Measurements from ENCODE around the gene NSMCE1.
"Not testable (repeated sequence)": the region's sequence is repeated elsewhere in the genome, so short reads cannot be mapped to it uniquely, and the experiment has no call there.

Gene NSMCE1

DNA sequence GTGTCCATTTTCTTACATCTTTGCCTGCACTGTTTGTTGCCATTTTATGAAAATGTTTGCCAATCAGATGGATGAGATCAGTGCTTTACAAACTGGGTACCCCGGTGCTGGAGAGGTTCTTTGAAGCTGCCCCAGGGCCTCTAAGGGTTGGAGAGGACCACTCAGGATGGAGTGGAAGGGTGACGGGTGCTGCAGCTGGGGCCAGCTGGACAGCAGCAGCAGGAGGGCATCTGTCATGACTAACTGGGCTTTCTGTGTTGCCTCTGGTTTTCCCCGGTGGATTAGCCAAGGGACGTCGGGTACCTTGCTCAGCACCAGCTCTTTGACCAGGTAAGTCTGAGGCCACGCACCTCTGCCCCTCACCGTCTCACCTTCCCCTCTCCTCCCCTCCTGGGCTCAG is 52.9 kb downstream of the NSMCE1 start:
- no peak for DNase-seq (ENCODE audit: low read depth)

DNA sequence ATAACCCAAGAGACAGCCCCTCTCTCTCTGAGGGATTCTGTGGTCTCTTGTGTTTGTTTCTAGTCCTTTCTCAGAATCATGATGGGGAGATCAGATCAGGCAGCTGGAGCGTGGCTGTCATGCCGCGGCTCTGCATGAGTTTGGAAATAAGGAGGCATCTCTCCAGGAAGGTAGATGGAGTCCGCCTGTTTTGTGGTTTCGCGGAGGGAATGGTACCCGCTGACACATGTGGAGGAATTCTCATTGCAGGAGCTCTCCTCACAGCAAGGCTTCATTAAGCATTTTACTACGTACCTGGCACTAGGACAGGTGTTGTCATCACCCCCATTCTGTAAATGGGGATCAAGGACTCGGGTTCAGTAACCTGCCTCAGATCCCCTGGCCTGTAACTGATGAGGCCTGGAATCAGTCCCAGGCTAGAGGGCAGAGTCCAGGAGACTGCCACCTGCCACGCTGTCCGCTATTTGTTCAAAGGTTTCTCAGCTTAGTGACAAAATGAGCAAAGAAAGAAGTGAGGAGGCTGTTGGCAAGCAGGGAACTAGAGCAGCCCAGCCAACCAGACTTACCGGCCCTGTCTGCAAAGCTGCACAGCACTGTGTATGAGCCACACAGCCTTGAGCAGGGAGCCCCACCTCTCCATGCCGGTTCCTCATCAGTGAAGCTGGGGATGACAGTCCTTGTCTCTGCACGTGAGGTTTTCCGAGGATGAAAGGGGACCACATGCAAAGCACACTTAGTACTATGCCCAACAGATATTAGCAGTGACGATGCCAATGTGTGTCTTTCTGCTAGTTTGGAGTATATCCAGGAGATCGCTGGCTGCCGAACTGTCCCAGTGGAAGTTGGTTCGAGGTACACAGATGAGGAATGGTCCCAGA is 54.2 kb downstream of the NSMCE1 start:
- DNase-seq (ENCODE audit: low read depth): no peak

DNA sequence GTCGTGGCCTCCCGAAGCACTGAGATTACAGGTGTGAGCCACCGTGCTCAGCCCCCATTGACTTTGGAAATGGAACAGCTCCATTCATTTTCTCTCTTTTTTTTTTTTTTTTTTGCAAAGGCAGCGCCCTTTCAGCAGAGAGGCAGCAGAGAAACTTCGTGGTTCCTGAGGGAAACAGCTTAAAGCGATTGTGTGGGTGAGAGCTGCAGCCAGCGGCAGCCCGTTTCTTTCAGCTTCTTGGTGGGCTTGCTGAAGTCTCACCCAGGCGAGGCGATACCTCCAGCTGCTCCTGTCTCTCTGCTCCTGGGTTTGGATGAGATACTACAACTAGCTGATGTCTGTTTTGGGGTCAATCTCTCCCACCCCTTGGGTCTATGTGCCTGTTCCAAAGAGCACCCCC is 57.5 kb downstream of the NSMCE1 start:
- DNase-seq (ENCODE audit: low read depth): no peak

DNA sequence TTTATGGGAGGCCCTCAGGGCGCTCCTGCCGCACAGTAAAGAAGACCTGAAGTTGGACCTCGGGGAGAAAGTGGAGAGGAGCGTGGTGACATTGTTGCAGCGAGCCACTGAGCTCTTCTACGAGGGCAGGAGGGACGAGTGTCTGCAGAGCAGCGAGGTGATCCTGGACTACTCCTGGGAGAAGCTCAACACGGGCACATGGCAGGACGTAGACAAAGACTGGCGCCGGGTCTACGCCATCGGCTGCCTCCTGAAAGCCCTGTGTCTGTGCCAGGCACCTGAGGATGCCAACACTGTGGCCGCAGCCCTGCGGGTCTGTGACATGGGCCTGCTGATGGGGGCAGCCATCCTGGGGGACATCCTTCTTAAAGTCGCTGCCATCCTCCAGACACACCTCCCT is 58.4 kb downstream of the NSMCE1 start:
- DNase-seq (ENCODE audit: low read depth): no peak

DNA sequence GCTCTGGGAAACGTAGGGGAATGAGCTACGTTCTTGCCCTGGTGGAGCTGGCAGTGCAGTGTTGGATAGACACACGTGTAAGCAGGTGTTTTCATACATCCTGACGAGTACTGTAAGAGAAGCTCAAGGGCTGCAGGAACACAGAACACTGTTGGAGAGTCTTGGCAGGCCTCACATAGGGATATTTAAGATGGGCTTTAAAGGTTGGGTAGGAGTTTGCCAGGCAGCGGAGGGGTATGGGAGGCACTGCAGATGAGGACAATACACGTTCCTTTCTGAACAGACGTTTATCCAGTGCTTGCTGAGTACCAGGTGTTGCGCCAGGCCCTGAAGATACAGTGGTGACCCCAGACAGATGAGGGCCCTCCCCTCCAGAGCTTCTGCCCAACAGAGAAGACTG is 59.0 kb downstream of the NSMCE1 start:
- no peak for DNase-seq (ENCODE audit: low read depth)

DNA sequence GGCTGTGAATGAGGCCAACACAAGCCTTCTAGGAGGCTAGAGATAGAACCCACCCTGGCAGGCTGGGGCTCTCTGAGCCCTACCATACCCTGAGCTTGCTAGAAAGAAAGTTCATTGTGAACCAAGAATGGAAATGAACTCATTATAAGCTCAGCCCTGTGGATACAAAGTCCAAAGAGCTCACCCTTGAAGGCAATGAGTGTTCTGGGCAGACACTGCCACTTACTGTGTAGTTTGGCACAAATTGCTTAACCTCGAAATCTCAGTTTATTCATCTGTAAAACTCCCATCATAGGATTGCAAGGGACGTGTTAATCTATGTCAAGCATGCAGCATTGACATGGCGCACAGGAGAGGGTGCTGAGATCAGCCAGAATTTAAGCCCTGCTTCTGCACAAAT is 59.8 kb downstream of the NSMCE1 start:
- DNase-seq (ENCODE audit: low read depth): no peak

DNA sequence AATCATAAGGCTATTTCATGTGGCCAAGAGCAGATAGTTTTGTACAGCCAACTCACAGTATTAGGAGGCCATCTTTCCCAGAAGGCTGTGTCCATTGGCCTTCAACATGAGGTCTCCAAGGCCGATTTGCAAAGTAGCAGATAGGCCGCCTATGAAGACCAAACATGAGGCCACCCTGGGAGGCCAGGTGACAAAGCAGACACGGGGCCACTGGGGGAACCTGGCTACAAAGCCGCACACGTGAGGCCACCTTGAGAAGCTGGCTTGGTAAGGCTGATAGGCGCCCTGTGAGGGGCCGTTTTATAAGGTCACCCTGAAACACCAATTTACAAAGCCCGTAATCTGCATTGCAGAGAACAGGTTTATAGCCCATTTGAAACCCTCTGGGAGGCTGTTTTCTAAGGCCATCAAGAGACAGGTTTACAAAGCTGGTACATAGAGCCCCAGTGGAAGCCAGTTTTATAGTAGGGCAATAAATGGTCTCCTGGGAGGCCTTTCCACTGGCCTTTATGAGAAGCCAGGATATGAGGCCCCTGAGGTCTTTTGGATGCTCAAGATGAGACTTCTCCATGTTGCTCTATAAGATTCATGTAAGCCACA is 60.4 kb downstream of the NSMCE1 start:
- DNase-seq (ENCODE audit: low read depth): no peak

DNA sequence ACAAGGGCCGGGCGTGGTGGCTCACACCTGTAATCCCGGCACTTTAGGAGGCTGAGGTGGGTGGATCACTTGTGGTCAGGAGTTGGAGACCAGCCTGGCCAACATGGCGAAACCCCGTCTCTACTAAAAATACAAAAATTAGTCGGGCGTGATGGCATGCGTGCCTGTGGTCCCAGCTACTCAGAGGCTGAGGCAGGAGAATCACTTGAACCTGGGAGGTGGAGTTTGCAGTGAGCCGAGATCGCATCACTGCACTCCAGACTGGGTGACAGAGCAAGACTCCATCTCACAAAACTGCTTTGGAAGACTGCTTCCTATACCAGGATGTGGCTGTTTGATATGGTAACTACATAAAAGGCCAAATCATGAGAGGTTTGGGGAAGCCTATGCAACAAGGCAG is 61.5 kb downstream of the NSMCE1 start:
- not testable (repeated sequence) for DNase-seq (ENCODE audit: low read depth)

DNA sequence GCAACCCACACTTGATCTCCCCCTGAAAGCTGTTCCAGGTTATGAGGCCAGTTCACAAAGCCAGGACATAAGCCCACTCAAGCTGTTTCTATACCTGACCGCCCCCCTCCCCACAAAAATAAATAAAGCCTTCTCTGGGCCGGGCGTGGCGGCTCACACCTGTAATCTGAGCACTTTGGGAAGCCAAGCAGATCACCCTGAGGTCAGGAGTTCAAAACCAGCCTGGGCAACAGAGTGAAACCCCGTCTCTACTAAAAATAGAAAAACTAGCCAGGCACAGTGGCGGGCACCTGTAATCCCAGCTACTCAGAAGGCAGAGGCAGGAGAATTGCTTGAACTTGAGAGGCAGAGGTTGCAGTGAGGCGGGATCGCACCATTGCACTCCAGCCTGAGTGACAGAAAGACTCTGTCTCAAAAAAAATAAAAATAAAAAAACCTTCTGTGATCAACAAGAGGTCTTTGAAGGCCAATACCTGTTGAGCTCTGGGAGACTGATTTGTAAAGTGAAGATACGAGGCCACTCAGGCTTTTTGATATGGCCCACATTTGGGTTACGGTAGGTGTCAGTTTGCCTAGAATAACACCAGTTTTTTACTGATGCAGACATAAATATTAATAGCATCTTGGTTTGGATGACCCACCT is 63.0 kb downstream of the NSMCE1 start:
- DNase-seq (ENCODE audit: low read depth): no peak

DNA sequence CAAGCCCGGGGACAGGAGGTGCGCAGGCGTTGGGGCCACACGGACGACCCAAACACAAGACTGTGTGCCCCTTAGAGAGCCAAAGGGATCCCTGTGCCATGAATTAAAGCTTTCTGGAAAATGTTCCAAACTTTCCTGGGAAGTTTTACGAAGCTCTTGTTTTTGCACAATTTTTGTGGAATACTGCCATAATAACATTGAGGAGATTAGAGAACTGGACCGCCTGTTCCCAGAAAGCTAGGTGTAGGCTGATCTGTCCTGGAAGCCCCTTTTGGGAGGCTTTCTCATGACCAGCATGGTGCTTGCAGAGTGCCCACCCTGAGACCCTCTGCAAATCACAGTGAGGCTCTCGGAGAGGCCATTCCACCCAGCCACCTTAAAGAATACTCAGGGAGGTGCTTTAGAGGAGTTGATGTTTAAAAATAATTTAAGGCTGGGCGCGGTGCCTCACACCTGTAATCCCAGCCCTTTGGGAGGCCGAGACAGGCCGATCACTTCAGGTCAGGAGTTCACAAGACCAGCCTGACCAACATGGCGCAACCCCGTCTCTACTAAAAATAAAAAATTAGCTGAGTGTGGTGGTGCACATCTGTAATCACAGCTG is 64.2 kb downstream of the NSMCE1 start:
- no peak for DNase-seq (ENCODE audit: low read depth)

DNA sequence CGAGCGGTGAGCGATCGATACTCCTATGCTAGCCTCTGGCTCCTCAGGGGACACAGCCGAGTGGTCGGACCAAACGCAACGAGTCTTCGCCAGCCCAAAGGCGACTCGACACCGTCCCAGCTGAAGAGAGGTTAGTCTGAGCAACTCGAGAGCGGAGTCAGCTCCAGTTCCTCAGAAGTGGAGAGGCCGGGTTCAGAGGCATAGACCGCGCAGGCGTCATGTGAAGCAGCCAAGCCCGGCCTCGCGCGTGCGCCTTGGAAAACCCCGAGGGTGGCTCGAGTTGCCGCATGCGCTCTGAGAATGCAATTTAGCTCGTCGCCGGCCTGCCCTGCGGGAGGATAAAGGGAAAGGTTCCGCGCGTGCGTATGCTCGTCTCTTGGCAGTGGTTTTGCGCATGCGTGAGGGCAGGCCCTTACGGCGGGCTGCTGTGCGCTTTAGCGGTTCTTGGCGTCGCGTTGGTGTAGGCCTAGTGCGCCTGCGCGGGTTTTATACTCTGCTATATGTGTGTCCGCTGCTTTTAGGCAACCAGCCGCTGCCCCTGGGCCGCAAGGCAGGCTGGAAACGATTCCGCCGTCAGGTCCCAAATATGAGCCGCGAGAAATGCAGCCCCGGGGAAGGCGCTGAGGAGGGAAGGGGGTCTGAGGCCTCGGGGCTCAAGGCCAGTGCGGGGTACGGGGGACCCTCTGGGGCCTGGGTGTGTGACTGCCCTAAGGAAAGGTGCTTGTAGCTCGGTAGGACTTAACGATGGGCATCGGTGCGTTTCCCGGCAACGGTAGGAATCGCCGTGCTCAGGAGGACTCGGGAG is 64.9 kb downstream of the NSMCE1 start, which contains the start of gene KDM8:
KDM8 (plus strand) TSS at position 20 of the 805 bp plus-strand sequence. CDS start 6,598 bp downstream, outside the sequence.
- DNase-seq (ENCODE audit: low read depth): peak; percentile 99

DNA sequence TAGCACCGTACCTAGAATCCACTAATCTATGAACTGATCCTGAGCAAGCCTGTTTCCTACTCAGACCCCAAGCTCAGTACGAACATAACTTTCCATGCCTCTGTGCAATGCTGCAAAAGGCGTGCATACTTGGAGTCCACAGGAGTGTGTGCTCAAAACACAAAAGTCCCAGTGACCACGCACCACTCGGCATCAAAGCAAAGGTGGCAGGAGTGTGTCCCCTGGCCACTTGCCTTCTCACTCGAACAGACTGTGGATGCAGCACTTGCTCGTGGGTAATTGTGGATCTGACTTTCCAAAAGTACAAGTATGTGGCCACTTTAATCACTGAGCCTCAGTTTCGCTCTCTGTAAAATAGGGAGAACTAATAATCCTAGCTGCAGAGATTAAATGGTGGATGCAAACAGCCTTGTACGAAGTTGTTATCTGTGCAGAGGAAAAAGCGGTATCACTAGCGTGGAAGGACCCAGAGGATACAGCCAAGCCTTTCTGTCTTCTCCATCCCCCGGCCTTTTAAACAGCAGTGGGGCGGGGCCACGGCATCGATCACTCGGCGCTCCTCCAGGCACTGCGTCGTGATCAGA is 65.6 kb downstream of the NSMCE1 start:
- DNase-seq (ENCODE audit: low read depth): peak; percentile 82

DNA sequence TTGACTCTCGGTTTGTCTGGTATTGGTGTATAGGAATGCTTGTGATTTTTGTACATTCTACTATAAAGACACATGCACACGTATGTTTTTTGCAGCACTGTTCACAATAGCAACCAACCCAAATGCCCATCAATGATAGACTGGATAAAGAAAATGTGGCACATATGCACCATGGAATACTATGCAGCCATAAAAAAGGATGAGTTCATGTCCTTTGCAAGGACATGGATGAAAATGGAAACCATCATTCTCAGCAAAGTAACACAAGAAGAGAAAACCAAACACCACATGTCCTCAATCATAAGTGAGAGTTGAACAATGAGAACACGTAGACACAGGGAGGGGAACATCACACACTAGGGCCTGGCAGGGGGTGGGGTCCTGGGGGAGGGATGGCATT is 67.7 kb downstream of the NSMCE1 start:
- DNase-seq (ENCODE audit: low read depth): not testable (repeated sequence)

DNA sequence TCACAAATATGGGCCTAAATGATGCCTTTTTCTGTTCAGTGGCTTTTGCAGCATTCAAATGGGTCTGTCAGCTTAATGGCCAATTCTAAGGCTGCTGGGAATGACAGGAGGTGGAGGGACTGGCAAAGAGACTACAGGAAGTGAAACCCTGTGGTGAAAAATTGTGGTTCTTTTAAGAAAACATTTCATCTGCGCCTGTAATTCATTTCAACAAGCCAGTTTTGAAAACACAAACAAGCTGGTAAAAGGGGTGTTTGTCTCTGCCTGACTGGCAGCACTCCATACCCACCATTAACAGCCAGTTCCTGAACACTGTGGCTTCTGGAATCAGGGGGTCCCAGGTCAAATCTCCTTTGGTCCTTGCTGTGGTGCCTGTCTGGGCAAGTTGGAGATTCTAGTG is 68.8 kb downstream of the NSMCE1 start:
- no peak for DNase-seq (ENCODE audit: low read depth)

DNA sequence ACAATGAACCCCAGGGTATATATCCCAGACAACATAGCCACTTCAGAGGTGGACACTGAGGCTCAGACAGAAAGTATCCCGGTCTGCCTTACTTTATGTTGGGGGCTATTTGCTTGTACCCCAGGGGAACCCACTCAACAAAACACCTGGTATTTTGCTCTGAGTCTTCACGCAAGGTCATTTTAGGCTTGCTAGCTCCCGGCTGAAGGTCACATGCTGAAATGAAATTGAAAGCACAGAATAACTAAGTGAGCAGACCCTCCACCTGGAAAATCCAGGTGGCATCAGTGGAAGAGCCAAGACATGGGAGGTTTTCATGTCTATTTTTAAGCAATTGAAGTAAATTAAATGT is 69.4 kb downstream of the NSMCE1 start:
- DNase-seq (ENCODE audit: low read depth): no peak

DNA sequence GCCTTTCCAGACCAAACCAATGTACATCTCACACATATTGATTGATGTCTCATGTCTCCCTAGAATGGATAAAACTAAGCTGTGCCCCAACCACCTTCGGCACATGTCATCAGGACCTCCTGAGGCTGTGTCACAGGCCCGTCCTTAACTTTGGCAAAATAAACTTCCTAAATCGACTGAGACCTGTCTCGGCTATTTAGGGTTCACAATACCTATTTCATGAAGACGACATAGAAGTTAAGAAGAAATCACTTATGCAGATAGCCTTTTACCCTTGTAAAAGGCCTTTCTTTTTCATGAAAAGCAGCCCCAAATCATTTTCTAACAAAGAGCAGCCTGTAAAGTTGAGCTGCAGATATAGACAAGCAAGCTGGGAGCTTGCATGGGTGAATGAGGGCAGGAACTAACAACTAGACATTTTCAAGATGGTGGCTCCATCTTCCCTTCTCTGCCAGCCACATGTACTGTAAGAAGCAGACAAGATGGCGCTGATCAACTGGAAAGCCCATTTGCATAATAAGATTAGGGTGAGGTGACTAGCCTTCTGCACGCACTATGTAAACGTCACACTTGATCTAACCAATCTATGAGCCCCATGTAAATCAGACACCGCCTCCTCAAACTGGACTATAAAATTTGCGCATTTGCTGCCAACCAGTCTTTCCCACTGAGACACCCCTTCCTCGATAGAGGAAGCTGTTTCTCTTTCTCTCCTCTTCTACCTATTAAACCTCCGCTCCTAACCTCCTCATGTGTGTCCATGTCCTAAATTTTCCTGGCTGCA is 69.9 kb downstream of the NSMCE1 start:
- DNase-seq (ENCODE audit: low read depth): no peak

DNA sequence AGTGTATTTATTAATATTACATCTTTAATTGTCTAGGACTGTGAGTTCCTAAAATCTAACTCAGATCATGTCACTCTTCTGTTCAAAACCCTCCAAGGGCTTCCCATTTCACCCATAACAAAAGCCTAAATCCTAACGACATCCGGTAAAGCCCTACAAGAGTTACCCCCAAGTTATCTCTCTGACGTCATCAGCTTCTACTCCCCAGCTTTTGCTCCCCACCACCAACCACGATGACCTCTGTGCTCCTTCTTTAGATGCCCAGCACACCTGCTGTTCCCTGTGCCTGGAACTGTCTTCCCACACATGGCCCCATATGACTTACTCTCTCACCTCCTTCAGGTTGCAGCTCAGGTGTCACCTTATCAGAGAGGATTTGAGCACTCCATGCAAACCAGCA is 71.6 kb downstream of the NSMCE1 start:
- DNase-seq (ENCODE audit: low read depth): no peak

DNA sequence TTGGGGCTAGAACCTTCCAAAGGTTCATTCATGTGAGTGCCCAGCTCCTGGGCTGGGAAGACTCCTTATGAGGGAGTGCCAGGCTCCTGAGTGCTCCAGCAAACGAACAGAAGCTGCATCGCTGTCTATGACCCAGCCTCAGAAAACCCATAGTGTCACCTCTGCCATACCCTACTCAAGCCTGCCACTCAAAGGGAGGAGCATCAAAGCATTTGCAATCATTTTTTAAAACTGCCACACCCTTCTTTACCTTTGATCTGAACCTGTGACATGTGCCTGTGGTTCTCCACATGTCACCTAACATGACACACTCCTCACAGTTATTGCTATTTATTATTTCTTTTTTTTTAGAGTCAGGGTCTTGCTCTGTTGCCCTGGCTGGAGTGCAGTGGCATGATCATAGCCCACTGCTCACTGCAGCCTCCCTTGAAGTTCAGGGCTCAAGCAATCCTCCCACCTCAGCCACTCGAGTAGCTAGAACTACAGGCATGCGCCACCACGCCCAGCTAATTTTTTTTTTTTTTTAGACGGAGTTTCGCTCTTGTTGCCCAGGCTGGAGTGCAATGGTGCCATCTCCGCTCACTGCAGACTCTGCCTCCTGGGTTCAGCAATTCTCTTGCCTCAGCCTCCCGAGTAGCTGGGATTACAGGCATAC is 72.5 kb downstream of the NSMCE1 start:
- DNase-seq (ENCODE audit: low read depth): no peak

DNA sequence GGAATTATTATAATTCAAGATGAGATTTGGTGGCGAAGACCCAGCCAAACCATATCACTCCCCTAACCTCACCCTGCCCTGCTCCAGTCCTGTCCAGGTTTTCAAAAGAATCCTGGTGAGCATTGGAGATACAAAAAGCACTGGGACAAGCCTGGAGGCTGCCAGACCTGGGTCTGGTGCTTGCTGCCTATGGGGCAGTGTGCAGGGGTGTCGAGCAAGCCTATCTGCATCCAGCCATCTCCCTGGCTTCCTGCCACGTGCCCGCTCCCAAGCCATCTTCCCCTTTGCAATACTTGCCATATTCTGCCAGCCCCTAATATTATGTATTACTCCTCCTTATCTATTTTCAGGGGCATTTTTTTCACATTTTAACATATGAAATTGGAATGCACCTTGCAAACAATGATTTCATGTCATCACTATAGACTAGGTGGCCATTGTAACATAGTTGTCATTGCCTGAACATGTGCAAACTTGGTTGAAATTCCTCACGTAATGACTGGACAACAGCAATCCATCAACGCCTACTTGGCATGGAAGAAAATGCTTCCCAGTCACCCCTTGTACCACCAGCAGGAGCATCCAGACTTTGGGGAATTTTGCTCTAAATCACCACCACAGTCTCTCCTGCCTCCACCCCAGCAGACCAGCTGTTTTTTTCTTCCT is 73.4 kb downstream of the NSMCE1 start:
- no peak for DNase-seq (ENCODE audit: low read depth)

Measured in activated gamma-delta T cell treated with anti-CD3 and anti-CD28 coated beads, Interleukin-2, amount 50 U/mL, for 16 hours (primary cell).